Measurements from ENCODE around the gene CELF5.
"Not testable (repeated sequence)": the region's sequence is repeated elsewhere in the genome, so short reads cannot be mapped to it uniquely, and the experiment has no call there.

Gene CELF5

DNA sequence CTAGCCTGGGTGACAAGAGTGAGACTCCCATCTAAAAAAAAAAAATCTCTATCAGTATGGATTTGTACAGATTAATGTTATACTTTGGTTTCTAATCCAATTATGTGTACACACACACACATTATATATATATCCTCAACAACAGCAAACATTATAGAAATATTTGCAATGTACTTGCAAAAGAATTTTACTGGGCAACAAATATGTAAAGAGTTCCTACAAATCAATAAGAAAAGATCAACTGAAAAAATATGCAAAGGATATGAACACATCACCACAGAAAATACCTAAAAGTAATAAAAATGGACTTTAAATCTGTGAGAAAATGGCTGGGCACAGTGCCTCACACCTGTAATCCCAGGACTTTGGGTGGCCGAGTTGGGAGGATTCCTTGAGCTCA lies 101.0 kb downstream of the CELF5 start:
- DNase-seq = no peak

DNA sequence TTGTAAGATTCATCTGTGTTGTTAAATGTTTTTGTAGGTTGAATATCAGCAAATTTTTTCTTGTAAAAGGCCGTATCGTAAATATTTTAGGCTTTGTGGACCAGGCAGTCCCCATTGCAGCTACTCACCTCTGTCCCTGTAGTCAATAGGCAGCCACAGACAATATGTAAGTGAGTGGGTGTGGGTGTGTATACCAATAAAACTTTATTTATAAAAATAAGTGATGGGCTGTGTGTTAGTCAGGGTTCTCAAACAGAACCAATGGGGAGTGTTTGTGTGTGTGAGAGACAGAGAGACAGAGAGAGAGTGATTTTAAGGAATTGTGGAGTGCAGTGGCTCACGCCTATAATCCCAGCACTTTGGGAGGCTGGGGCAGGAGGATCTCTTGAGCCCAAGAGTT lies 104.3 kb downstream of the CELF5 start:
- DNase-seq = no peak

DNA sequence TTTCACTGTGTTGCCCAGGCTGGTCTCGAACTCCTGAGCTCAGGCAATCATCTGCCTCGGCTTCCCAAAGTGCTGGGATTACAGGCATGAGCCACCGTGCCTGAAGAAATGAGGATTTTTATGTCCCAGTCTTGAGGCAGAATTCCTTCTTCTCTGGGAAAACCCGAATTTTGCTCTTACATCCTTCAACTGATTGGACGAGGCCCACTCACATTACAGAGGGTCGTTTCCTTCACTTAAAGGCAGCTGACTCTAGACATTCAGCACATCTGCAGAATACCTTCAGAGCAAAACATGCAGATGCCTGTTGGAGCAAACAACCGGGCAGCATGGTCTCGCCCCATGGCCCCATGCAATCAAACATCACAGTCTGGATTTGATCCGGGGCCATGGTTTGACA lies 105.6 kb downstream of the CELF5 start:
- DNase-seq = no peak

DNA sequence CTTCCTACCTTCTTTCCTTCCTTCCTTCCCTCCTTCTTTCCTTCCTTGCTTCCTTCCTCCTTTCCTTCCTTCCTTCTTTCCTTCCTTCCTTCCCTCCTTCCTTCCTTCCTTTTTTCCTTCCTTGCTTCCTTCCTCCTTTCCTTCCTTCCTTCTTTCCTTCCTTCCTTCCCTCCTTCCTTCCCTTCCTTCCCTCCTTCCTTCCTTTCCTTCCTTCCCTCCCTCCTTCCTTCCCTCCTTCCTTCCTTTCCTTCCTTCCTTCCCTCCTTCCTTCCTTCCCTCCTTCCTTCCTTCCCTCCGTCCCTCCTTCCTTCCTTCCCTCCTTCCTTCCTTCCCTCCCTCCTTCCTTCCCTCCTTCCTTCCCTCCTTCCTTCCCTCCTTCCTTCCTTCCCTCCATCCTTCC lies 107.8 kb downstream of the CELF5 start:
- not testable (repeated sequence) for DNase-seq

DNA sequence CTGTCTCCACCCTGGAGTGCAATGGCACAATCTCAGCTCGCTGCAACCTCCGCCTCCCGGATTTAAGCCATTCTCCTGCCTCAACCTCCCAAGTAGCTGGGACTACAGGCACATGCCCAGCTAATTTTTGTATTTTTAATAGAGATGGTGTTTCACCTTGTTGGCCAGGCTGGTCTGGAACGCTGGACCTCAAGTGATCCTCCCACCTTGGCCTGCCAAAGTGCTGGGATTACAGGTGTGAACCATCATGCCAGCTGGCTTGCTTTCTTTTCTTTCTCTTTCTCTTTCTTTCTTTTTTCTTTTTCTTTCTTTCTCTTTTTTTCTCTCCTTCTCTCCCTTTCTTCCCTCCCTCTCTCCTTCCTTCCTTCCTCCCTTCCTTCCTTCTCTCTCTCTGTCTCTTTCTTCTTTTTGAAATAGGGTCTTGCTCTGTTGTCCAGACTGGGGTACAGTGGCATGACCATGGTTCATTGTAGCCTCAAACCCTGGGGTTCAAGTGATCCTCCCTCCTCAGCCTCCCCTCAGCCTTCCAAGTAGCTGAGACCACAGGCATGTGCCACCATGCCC lies 108.6 kb downstream of the CELF5 start:
- no peak for DNase-seq

DNA sequence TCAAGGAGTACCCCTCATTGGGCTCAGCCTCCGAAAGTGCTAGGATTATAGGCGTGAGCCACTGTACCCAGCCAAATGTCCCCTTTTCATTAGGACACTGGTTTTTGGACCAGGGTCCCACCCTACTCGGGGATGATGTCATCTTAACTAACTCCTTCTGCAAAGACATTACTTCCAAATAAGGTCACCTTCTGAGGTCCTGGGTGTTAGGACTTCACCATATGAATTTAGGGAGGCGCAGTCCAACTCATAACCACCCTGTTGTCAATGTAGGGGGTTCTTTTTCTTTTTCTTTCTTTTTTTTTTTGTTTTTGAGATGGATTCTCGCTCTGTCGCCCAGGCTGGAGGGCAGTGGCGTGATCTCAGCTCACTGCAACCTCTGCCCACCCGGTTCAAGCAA lies 109.2 kb downstream of the CELF5 start:
- DNase-seq = no peak

DNA sequence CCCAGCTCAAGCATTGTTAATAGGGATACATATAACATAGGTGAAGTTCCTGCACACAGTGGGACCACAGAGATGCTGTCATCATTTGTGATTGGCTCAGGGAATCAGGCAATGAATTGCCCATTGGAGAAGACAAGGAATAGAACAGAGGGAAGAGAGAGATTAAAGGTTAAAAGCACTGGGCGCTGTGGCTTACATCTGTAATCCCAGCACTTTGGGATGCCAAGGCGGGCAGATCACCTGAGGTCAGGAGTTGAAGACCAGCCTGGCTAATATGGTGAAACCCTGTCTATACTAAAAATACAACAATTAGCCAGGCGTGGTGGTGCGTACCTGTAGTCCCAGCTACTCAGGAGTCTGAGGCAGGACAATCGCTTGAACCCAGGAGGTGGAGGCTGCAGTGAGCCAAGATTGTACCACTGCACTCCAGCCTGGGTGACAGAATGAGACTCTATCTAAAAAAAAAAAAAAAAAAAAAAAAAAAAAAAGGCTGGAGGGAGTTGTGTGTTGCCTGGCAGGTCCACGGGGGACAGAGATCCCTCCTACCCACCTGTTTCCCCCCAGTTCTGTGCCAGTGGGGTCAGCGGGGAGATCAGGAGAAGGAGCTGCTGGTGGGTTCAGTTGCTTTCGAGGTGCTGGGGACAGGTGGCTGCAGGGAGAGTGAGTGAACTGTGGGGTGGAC lies 110.4 kb downstream of the CELF5 start:
- DNase-seq = not testable (repeated sequence)

DNA sequence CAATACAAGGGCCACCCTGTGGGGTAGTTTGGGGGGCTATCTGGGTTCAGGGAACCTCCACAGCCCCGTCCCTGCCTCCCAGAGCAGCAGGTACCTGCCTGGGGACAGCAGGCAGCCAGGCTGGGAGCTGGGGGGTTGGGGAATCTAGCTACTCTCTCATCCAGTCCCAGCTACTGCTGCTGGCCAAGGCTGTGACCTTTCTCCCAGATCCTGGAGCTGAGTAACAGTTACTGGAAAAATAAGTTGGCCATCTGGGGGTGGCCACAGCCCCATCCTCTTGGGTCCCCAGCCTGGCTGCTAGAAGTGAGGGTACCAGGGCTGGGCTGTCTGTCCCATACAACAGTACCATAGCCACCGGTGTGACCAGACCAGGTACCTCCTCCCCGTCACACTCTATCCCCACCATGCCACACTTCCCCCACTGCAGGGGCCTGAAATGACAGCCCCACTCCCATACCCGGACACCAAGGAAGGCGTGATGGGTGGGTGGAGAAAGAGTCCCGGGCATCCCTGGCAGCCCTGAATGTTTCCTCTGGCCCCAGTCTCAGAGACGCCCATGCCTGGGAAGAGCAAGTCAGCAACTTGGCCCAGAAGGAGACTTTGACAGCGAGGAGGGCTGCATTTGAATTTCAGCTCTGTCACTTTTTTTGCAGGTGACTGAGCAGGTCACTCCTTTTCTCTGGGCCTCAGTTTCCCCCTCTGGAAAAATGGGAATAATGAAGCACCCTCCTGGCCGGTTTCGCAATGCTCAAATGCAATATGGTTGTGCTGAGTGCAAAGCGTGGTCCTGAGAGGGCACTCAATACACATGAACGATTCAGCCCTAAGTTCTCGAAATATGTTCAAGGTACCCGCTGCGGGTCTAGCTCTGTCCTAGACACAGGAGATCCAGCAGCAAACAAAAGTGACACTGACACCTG lies 111.2 kb downstream of the CELF5 start:
- no peak for DNase-seq

DNA sequence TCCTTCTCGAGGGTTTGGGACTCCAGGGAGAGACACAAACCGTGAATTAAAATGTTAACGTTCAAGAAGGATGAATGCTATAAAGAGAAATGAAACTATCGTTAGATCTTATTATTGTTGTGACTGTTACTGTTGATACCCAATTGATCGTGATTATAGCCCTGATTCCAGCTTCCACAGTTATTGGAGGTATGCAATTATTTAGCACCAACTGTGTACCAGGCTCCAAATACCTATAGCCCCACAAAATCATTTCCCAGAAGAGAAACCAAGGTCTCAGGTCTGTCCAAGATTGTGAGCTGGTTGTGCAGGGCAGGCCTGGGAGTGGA lies 111.9 kb downstream of the CELF5 start:
- DNase-seq = no peak

DNA sequence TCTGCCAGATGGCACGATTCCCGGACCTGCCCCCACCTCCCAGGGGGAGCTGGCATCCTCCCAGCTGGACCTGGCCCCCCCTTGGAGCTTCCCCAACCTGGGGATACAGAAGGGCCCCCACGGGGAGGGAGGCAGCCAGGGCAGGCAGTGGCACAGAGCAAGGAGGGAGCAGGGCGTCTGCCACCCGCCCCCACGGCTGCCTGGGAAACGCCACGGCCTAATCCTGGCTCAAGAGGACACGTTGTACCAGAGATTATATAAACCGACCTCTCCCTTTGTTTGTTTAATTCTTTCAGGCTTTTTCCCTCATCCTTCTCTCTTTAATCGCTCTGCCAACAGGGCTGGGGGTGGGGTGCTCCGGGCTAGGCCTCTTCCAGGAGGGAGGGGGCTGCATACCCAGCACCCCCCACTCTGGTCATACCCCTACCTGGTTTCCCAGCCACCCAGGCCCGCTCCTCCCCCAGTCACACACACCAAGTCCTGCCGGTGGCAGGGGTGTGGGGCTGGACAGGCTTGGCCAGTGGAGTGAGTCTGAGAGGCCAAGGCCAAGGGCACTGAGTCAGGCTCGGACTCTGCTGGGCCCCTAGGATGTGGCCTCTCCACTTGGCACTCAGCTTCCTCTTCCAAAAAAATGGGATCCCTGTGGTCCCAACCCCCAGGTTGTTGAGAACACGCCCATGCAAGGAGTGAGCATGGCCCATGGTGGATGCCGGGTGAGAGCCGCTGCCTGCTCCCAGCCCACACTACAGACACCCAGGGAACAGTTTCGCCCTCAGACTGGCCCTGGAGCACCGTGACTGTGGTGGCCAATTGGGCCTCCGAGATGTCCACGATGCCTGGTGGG lies 112.4 kb downstream of the CELF5 start:
- no peak for DNase-seq

DNA sequence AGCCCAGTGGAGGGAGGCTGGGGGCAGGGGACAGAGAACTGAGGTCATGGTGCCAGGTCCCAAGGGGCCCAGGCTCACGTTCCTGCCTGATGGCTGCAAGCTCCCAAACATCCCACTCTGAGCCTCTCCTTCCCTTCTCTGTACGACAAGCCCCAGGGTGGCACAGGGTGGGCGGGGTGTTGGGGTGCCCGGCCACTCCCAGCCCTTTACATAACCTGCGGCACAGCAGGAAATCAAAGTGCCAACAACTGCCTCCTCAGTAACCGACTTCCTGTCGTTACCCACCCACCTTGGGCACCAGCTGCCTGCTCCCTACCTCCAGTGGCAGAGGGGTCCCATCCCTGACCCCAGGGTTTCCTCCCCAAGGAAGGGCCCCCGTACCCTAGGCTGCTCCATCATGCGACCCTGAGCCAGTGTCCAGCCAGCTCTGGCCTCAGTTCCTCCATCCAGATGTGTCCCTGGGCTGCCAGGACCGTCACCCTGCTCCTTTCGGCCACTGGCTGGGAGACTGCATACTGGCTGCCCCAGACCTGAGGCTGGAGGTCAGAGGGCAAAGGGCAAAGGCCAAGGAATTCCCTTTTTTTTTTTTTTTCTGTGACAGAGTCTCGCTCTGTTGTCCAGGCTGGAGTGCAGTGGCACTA lies 114.2 kb downstream of the CELF5 start:
- peak; percentile 65 for DNase-seq

DNA sequence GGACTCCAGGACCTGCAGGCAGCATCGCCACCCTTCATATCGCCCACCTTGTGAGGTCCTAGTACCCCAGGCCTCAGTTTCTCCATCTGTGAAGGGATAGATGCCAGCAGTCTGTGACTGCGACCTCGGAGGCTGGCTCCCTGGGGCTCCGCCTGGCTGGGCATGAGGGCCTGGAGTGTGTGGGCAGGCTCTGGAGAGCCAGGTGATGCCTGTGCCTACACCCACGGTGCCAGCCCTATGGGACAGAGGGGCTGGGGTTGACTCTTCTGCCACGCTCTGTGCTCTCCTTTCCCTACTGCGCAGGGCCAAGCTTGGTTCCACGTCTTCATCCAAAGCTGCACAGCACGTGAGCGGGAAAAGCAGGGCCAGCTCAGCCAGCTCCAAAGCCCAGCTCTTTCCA lies 115.9 kb downstream of the CELF5 start:
- no peak for DNase-seq

DNA sequence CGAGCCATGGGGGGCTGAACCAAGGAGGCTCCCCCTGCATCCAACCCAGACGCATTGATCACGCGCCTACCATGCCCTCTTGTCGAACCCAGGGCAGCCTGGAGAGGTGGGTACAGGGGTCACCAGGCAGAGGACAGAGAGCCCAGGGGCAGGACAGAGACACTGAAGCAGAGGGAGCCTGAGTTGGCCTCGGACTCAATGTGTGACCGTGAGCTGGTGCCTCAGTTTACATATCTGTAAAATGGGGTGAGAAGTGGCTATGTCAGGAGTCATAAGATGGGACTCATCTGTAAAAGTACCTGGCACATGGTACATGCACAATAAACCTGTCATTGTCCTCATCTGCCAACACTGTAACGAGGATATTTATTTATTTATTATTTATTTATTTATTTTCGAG lies 117.8 kb downstream of the CELF5 start:
- no peak for DNase-seq

DNA sequence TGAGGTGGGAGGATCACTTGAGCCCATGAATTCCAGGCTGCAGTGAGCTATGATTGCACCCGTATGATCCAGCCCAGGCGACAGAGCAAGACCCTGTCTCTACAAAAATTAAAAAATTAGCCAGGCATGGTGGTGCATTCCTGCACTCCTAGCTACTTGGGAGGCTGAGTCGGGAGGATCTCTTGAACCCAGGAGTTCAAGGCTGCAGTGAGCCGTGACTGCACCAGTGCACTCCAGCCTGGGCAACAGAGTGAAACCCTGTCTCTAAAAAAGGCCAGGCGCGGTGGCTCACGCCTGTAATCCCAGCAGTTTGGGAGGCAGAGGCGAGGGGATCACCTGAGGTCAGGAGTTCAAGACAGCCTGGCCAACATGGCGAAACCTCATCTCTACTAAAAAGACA lies 118.5 kb downstream of the CELF5 start:
- not testable (repeated sequence) for DNase-seq

DNA sequence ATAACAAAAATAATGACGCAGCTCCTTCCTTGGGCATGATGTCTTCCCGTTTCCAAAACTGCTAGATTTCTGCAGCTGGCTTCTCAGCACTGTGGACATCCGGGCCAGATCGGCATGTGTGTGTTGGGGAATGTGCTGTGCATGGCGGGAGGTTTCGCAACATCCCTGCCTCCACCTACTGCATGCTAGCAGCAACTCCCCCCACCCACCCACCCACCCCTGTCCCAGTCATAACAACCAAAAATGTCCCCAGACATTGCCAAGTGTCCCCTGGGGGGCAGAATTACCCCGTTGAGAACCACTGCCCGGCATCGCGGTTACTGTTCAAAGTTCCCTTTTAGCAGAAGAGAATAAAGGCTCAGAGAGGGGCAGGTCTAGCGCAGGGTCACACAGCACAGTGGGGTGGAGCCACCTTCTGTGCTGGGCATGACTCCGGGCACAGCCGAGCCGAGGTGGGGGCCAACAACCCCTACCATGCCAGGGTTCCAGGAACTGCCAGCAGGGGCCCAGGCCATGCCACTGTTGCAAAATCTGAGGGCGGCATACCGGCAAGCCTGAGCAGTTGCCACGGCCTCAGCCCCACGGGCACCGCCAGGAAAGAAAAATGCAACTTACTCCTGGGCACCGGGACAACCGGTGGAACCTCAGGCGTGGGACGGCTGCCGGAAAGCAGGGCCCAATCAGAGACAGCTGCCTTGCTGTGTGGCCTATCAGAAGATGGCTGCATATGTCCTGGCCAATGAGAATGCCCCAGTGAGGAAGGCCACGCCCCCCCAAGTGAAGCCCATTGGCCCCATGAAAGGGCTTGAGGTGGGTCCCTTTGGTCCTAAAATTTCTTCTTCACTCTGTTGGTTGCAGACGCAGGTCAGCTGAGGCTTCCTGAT lies 119.4 kb downstream of the CELF5 start:
- peak; percentile 42 for DNase-seq

DNA sequence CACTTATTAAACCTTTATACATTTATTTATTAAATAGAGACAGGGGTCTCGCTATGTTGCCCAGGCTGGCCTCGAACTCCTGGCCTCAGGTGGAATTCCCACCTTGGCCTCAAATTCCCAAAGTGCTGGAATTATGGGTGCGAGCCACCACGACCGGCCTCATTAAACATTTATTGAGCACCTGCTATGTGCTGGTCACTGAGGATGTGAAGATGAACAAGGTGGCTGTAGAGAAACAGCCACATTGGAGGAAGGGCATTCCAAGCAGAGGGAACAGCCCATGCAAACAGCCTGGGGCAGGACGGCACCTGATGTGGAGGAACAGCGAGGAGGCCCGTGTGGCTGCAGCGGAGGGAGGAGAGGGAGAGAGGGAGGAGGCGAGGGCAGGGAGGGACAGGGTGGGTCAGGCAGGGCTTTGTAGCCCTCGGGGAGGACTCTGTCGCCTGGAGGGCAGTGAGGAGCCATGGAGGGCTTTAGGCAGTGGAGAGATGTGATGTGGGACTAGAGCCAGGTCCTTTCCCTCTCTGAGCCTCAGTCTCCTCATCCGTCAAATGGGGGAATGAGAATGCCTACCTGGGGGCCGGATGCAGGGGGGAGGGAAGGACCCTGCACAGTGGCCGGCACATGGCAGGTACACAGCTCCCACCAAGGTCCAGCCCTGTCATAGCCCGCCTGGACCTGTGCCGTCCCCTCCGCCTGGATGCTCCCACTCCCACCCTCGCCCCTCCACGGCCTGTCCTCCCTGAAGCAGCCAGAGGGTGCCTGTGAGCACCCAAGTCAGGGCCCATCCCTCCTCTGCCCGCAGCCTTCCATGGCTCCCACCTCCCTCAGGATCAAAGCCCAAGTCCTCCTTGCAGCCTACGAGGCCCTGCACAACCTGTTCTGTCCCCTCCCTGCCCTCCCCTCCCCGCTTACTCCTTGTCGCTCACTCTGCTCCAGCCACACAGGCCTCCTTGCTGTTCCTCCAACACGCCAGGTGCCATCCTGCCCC lies 120.4 kb downstream of the CELF5 start:
- DNase-seq = no peak

DNA sequence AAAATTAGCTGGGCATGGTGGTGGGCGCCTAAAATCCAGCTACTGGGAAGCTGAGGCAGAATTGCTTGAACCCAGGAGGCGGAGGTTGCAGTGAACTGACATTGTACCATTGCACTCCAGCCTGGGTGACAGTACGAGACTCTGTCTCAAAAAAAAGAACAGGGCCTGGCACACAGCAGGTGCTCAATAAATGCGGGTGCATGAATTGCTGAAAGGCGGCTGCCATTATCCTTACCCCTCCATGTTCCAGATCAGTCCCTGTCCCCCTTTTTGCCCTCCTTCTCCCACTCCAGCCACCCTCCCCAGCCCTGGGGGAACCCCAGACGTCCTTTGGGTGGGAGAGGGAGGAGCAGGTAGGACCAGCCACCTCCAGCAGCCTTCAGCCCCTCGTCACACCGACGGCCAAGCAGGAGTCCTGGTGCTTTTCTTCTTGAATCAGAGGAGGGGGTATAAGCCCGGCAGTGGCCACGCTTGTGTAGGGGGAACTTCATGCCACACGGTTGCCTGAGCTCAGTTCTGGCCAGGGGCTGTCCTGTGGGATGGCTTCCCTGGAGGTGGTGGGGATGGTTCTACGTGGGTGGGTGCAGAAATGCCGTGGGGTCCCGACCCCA lies 121.5 kb downstream of the CELF5 start:
- no peak for DNase-seq

All from central memory CD4-positive, alpha-beta T cell (primary cell).